H9 (cell line): ENCODE measurements around the gene CACNB4. TPM values are rescaled to one million over a fixed set of nuclear protein-coding genes. Genes with fewer than 3 reads are reported as not detected.

ENCODE experiments used
- DNase-seq: peaks from one replicate; pipeline ENCODE4 v3.0.0-alpha.2; 2017
- H2AFZ ChIP-seq: one replicate; pipeline ENCODE4 v1.6.1; 2013; ENCODE audit warnings: mild to moderate bottlenecking, low read length, control low read depth, moderate library complexity
- H2AK5ac ChIP-seq: 2 replicates; pipeline ENCODE4 v1.6.1; 2013; ENCODE audit warnings: low read length, control low read depth, mixed read lengths; ENCODE audit not compliant: insufficient read length
- H2BK120ac ChIP-seq: one replicate; pipeline ENCODE4 v1.6.1; 2013; ENCODE audit warnings: low read depth, mild to moderate bottlenecking, low read length, control low read depth, inconsistent platforms; ENCODE audit not compliant: poor library complexity, severe bottlenecking
- H2BK12ac ChIP-seq: 2 replicates; pipeline ENCODE4 v1.6.1; 2013; ENCODE audit warnings: low read length, control low read depth, mixed read lengths, low read depth; ENCODE audit not compliant: insufficient read length
- H2BK15ac ChIP-seq: 2 replicates; pipeline ENCODE4 v1.6.1; 2013; ENCODE audit warnings: low read depth, low read length, control low read depth
- H2BK20ac ChIP-seq: one replicate; pipeline ENCODE4 v1.6.1; 2013; ENCODE audit warnings: low read depth, mild to moderate bottlenecking, low read length, control low read depth, inconsistent platforms; ENCODE audit not compliant: poor library complexity, severe bottlenecking
- H2BK5ac ChIP-seq: 2 replicates; pipeline ENCODE4 v1.6.1; 2013; ENCODE audit warnings: low read length, control low read depth, mixed read lengths; ENCODE audit not compliant: insufficient read length
- H3K14ac ChIP-seq: 2 replicates; pipeline ENCODE4 v1.6.1; 2013; ENCODE audit warnings: low read length, control low read depth; ENCODE audit not compliant: insufficient read depth
- H3K18ac ChIP-seq: 2 replicates; pipeline ENCODE4 v1.6.1; 2013; ENCODE audit warnings: low read depth, mild to moderate bottlenecking, mixed read lengths, low read length, control low read depth; ENCODE audit not compliant: insufficient read length
- H3K23ac ChIP-seq: 2 replicates; pipeline ENCODE4 v1.6.1; 2013; ENCODE audit warnings: low read length, control low read depth, mixed read lengths, low read depth; ENCODE audit not compliant: insufficient read length
- H3K23me2 ChIP-seq: 2 replicates; pipeline ENCODE4 v1.6.1; 2013; ENCODE audit warnings: low read depth, mild to moderate bottlenecking, mixed read lengths, low read length, control low read depth; ENCODE audit not compliant: insufficient read length, poor library complexity, severe bottlenecking
- H3K27ac ChIP-seq: 2 replicates; pipeline ENCODE4 v1.5.1; 2013; ENCODE audit warnings: low read length, control low read depth, mixed read lengths, low read depth; ENCODE audit not compliant: insufficient read length
- H3K27me3 ChIP-seq: 2 replicates; pipeline ENCODE4 v1.6.1; 2013; ENCODE audit warnings: low read length, control low read depth, inconsistent platforms; ENCODE audit not compliant: insufficient read depth
- H3K4ac ChIP-seq: 2 replicates; pipeline ENCODE4 v1.6.1; 2013; ENCODE audit warnings: low read depth, mild to moderate bottlenecking, control low read depth, inconsistent platforms, low read length, moderate library complexity
- H3K4me1 ChIP-seq: 2 replicates; pipeline ENCODE4 v1.6.1; 2013; ENCODE audit warnings: low read length, control low read depth, inconsistent platforms; ENCODE audit not compliant: insufficient read depth
- H3K4me2 ChIP-seq: 2 replicates; pipeline ENCODE4 v1.6.1; 2013; ENCODE audit warnings: low read length, control low read depth, mixed read lengths; ENCODE audit not compliant: insufficient read length, insufficient read depth
- H3K56ac ChIP-seq: 2 replicates; pipeline ENCODE4 v1.6.1; 2013; ENCODE audit warnings: low read depth, mild to moderate bottlenecking, mixed read lengths, low read length, control low read depth; ENCODE audit not compliant: insufficient read length
- H3K79me1 ChIP-seq: 2 replicates; pipeline ENCODE4 v1.6.1; 2013; ENCODE audit warnings: low read depth, mild to moderate bottlenecking, moderate library complexity, low read length, control low read depth, inconsistent platforms; ENCODE audit not compliant: insufficient read depth, poor library complexity, severe bottlenecking
- H3K79me2 ChIP-seq: 2 replicates; pipeline ENCODE4 v1.6.1; 2013; ENCODE audit warnings: low read length, control low read depth, inconsistent platforms; ENCODE audit not compliant: insufficient read depth
- H3K9ac ChIP-seq: 2 replicates; pipeline ENCODE4 v1.6.1; 2013; ENCODE audit warnings: low read length, control low read depth, mixed read lengths; ENCODE audit not compliant: insufficient read length; ENCODE audit errors: extremely low read depth
- H3K9me3 ChIP-seq: one replicate; pipeline ENCODE4 v1.6.1; 2013; ENCODE audit warnings: low read depth, low read length, inconsistent platforms; ENCODE audit not compliant: control insufficient read depth
- H3T11ph ChIP-seq: one replicate; pipeline ENCODE4 v1.6.1; 2013; ENCODE audit warnings: mild to moderate bottlenecking, low read length, control low read depth, inconsistent platforms
- H4K20me1 ChIP-seq: one replicate; pipeline ENCODE4 v1.6.1; 2013; ENCODE audit not compliant: control insufficient read depth, insufficient read length, insufficient read depth
- H4K5ac ChIP-seq: 2 replicates; pipeline ENCODE4 v1.6.1; 2013; ENCODE audit warnings: low read depth, mild to moderate bottlenecking, mixed read lengths, low read length, control low read depth; ENCODE audit not compliant: insufficient read length
- H4K8ac ChIP-seq: replicated peaks from 2 replicates; pipeline ENCODE4 v1.6.1; 2013; ENCODE audit warnings: low read length, control low read depth, mixed read lengths, low read depth; ENCODE audit not compliant: insufficient read length
- H4K91ac ChIP-seq: 2 replicates; pipeline ENCODE4 v1.6.1; 2013; ENCODE audit warnings: low read depth, mild to moderate bottlenecking, moderate library complexity, mixed read lengths, low read length, control low read depth; ENCODE audit not compliant: insufficient read length
- H3K27ac Mint-ChIP-seq, 3 experiments: 2 replicates in 2 of 3; 3 replicates in 1 of 3; pipeline ENCODE4 v1.8.0; 2020 to 2021; ENCODE audit warnings: mixed read lengths in 3 of 3, mild to moderate bottlenecking in 1 of 3, moderate library complexity in 1 of 3
- H3K27me3 Mint-ChIP-seq: 2 replicates; pipeline ENCODE4 v1.8.0; 2021; ENCODE audit warnings: low read depth, mild to moderate bottlenecking, moderate library complexity, mixed read lengths
- H3K36me3 Mint-ChIP-seq, 3 experiments: 2 replicates in 2 of 3; 3 replicates in 1 of 3; pipeline ENCODE4 v1.8.0; 2020 to 2021; ENCODE audit warnings: low read depth in 3 of 3, mixed read lengths in 3 of 3; ENCODE audit not compliant: insufficient read depth in 1 of 3
- H3K4me1 Mint-ChIP-seq, 2 experiments: 2 replicates each; pipeline ENCODE4 v1.8.0; 2020; ENCODE audit warnings: mixed read lengths in 2 of 2
- H3K4me3 Mint-ChIP-seq, 2 experiments: 2 replicates in 1 of 2; 3 replicates in 1 of 2; pipeline ENCODE4 v1.8.0; 2020 to 2021; ENCODE audit warnings: mild to moderate bottlenecking in 2 of 2, mixed read lengths in 2 of 2, moderate library complexity in 1 of 2
- H3K9me3 Mint-ChIP-seq, 2 experiments: 2 replicates in 1 of 2; 3 replicates in 1 of 2; pipeline ENCODE4 v1.8.0; 2020; ENCODE audit warnings: mild to moderate bottlenecking in 2 of 2, mixed read lengths in 2 of 2, moderate library complexity in 1 of 2
- CTCF ChIP-seq: fragments of 200-600 bp; sonication (generic); conservative IDR thresholded peaks from 3 replicates; pipeline ENCODE4 v1.8.0; 2021; ENCODE audit warnings: antibody characterized with exemption, mild to moderate bottlenecking
- WGBS: extraction: QIAGEN DNeasy Blood & Tissue Kit; methylation state at CpG from one replicate; pipeline ENCODE4 v1.1.7; 2013; ENCODE audit warnings: missing lambda C conversion rate, low lambda C conversion rate, mixed read lengths; ENCODE audit not compliant: insufficient read length; ENCODE audit errors: extremely low coverage; 5-methylcytosine and 5-hydroxymethylcytosine counted together
- total RNA-seq: library from RNA; stranded (reverse); gene quantifications from 2 replicates; pipeline ENCODE4 v1.2.1, GENCODE V29; 2021

The CACNB4 gene
- total RNA-seq, 1 experiment from 2014 or later = 1.4 TPM

DNA sequence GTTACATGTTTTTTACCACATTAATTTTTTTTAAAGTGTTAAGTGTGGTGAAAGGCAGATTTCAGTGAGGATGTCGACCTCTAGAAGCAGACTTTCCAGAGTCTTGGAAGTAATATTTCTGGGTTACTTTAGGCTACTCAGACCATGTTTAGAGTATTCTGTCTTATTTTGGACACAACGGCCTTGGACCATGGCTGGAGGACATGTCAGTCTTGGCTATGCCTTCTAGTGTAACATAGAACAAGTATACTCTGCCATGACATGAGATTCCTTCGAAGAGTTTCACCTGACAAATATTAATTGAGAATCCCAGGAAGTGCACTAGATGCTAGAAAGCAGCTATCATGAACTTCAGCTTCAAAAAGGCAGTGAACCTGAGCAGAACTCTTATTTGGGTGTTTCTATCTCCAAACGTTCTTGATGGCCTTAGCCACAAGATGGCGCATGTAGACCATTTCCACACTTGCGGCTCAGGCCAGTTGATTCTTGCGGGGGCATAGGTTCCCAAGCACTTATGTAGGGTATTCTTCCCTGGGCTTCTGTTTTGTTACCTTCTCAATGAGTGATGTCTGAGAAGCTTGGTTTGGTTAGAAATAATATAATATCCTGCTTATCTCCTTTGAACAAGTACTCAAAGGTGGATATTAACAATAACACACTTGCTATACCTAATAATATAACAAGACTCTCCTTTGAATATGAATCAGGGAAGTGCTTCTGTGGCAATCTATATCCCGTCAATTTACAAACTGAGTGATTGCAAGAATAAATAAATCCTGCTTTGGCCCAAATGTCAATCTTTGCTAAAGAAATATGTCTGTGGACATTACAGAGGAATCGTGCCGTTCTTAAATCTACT, 62.0 kb downstream of the CACNB4 start:
- Histone ChIP-seq H2AFZ (no peak overlapping the region), H2AK5ac (no peak overlapping the region), H3K4me1 (peaks cover 11% of the 10 kb centered on the region), H3K23ac (no peak overlapping the region), H2BK120ac (no peak overlapping the region), H3K9me3 (no peaks in the 10 kb centered on the region), H3K27me3 (no peaks in the 10 kb centered on the region; the same call in 1 of the 2 replicates), H3K14ac (no peak overlapping the region), H2BK5ac (no peak overlapping the region), H4K91ac (no peak overlapping the region), H2BK15ac (no peak overlapping the region), H3K79me2 (no peaks in the 10 kb centered on the region), H3K18ac (no peak overlapping the region), H3K56ac (no peak overlapping the region), H2BK12ac (no peak overlapping the region), H3K9ac (no peak overlapping the region), H3K4me2 (no peak overlapping the region), H3K4ac (no peak overlapping the region), H3K23me2 (no peaks in the 10 kb centered on the region), H3K79me1 (no peaks in the 10 kb centered on the region), H4K5ac (no peak overlapping the region), H2BK20ac (no peak overlapping the region), H4K8ac (no peak overlapping the region), H3T11ph (no peak overlapping the region), H4K20me1 (no peaks in the 10 kb centered on the region), H3K27ac (no peak overlapping the region)
- peak; percentile 89 for TF ChIP-seq CTCF
- WGBS = no CpG with 5 or more reads among the region's 10 CpGs
- Mint-ChIP-seq H3K27me3 (peaks cover 51% of the 10 kb centered on the region), H3K36me3 (no peaks in the 10 kb centered on the region), H3K27ac (no peak overlapping the region), H3K4me1 (peaks cover 31 to 34% of the 10 kb centered on the region in 2 experiments), H3K4me3 (no peak overlapping the region), H3K9me3 (no peaks in the 10 kb centered on the region; a peak in 1 of 5 replicates)
- peak; percentile 69 for DNase-seq
